GM12878 (cell line): Measurements from ENCODE around the gene MSLN. TPM values are rescaled to one million over a fixed set of nuclear protein-coding genes. Genes with fewer than 3 reads are reported as not detected.

Experiments used
- ASH2L ChIP-seq: fragments of 300-600, 200-600 bp; sonication (generic); IDR thresholded peaks from 2 replicates; pipeline ENCODE4 v1.6.1; 2017; ENCODE audit warnings: low read depth, mild to moderate bottlenecking, borderline replicate concordance
- BHLHE40 ChIP-seq, 2 experiments: fragments of 450-650 bp in 1 of 2; IDR thresholded peaks; 2 replicates each; pipeline ENCODE4 v1.6.1; 2011 to 2017; ENCODE audit warnings: low read depth in 2 of 2, borderline replicate concordance in 1 of 2, improper control_type of control experiment in 1 of 2, low read length in 1 of 2, mild to moderate bottlenecking in 1 of 2
- CBX3 ChIP-seq: fragments of 200-600 bp; sonication (generic); IDR thresholded peaks from 2 replicates; pipeline ENCODE4 v1.6.1; 2016; ENCODE audit warnings: low read depth, borderline replicate concordance
- CHD2 ChIP-seq: IDR thresholded peaks from 2 replicates; pipeline ENCODE4 v1.6.1; 2011; ENCODE audit warnings: low read depth, low read length, improper control_type of control experiment, borderline replicate concordance
- E2F4 ChIP-seq: IDR thresholded peaks from 2 replicates; pipeline ENCODE4 v1.6.1; 2012; ENCODE audit warnings: low read depth, low read length, improper control_type of control experiment
- E2F8 ChIP-seq: fragments of 450-650 bp; IDR thresholded peaks from 2 replicates; pipeline ENCODE4 v1.6.1; 2018; ENCODE audit warnings: mild to moderate bottlenecking, low read depth, moderate library complexity; ENCODE audit not compliant: partially characterized antibody
- E4F1 ChIP-seq: fragments of 450-650 bp; IDR thresholded peaks from 2 replicates; pipeline ENCODE4 v1.6.1; 2018; ENCODE audit warnings: borderline replicate concordance, mild to moderate bottlenecking; ENCODE audit not compliant: partially characterized antibody
- EZH2 ChIP-seq: IDR thresholded peaks from 2 replicates; pipeline ENCODE4 v1.6.1; 2012; ENCODE audit warnings: low read depth, mild to moderate bottlenecking, control low read depth, inconsistent platforms, low read length, borderline replicate concordance; ENCODE audit not compliant: control insufficient read depth
- HDAC6 ChIP-seq: fragments of 200-600 bp; sonication (generic); IDR thresholded peaks from one replicate; pipeline ENCODE4 v1.8.0; 2017; ENCODE audit warnings: antibody characterized with exemption; ENCODE audit not compliant: unreplicated experiment
- MEF2A ChIP-seq: IDR thresholded peaks from 2 replicates; pipeline ENCODE4 v1.6.1; 2011; ENCODE audit warnings: low read depth, mild to moderate bottlenecking, low read length, moderate library complexity; ENCODE audit not compliant: insufficient read depth
- NBN ChIP-seq: fragments of 450-650 bp; IDR thresholded peaks from 2 replicates; pipeline ENCODE4 v1.6.1; 2016
- NFYA ChIP-seq: IDR thresholded peaks from 2 replicates; pipeline ENCODE4 v1.6.1; 2011; ENCODE audit warnings: low read depth, mild to moderate bottlenecking, low read length, improper control_type of control experiment, borderline replicate concordance
- PKNOX1 ChIP-seq: fragments of 450-650 bp; IDR thresholded peaks from 2 replicates; pipeline ENCODE4 v1.6.1; 2016; ENCODE audit warnings: mild to moderate bottlenecking
- POU2F2 ChIP-seq: IDR thresholded peaks from 3 replicates; pipeline ENCODE4 v1.6.1; 2011; ENCODE audit warnings: low read depth, mild to moderate bottlenecking, low read length, borderline replicate concordance
- RCOR1 ChIP-seq: conservative IDR thresholded peaks from 2 replicates; pipeline ENCODE4 v1.6.1; 2012; ENCODE audit warnings: low read depth, low read length, improper control_type of control experiment
- RELA ChIP-seq: fragments of 450-650 bp; IDR thresholded peaks from 2 replicates; pipeline ENCODE4 v1.8.0; 2014; ENCODE audit warnings: borderline replicate concordance; ENCODE audit not compliant: partially characterized antibody
- TARDBP ChIP-seq: IDR thresholded peaks from 2 replicates; pipeline ENCODE4 v1.6.1; 2016; ENCODE audit warnings: borderline replicate concordance
- TCF3 ChIP-seq: IDR thresholded peaks from 2 replicates; pipeline ENCODE4 v1.6.1; 2012; ENCODE audit warnings: low read depth, mild to moderate bottlenecking, low read length, borderline replicate concordance; ENCODE audit not compliant: insufficient read depth
- polyA plus RNA-seq, 11 experiments: library from polyadenylated mRNA; depleted of rRNA in 4 of 11; unstranded in 6 of 11; stranded (reverse) in 5 of 11; fragments of >200 nt; fragmentation: Nextera tagmentation in 4 of 11; fragmentation: Illumina TruSeq in 1 of 11; extraction: Ambion mirVana in 4 of 11; extraction: Trizol in 1 of 11; gene quantifications; 1 replicate in 1 of 11; 2 replicates in 10 of 11; pipeline versions ENCODE4 v1.2.1 to v1.2.3, GENCODE V29; 2011 to 2016; ENCODE audit warnings: inconsistent platforms in 2 of 11, missing spikeins in 2 of 11, low read depth in 1 of 11
- total RNA-seq, 4 experiments: library from RNA; depleted of rRNA in 3 of 4; stranded (reverse); fragments of >200 nt in 3 of 4; fragmentation: Illumina TruSeq in 1 of 4; extraction: Trizol in 1 of 4; gene quantifications; 2 replicates each; pipeline versions ENCODE4 v1.2.1 to v1.2.3, GENCODE V29; 2013 to 2021

Gene MSLN
- total and polyA plus RNA-seq, 10 of the 15 experiments (the other 5 are each of a cell fraction or from before 2014, with no cell fraction given): 0.08 TPM; not detected in 9

- TF ChIP-seq BHLHE40 (IDR thresholded peaks at IDR 0.05; ENCODE audit: borderline replicate concordance in 1 of 2, low read depth in 2 of 2, low read length in 1 of 2): peak; percentile 94 to 99
- peak; percentile 78 for TF ChIP-seq TCF3
- TF ChIP-seq POU2F2: 0 out of 3 replicates have a peak, but pooled peaks have one; percentile 18
- TF ChIP-seq CBX3: no peak
- 0 out of 2 replicates have a peak, but pooled peaks have one; percentile 43 for TF ChIP-seq TARDBP
- no peak for TF ChIP-seq EZH2
- no peak for TF ChIP-seq E2F8
- no peak for TF ChIP-seq ASH2L
- TF ChIP-seq RELA: peak; percentile 71
- TF ChIP-seq NBN: no peak
- TF ChIP-seq E4F1: peak; percentile 68
- no peak for TF ChIP-seq MEF2A
- TF ChIP-seq NFYA: no peak
- no peak for TF ChIP-seq E2F4
- TF ChIP-seq HDAC6: no peak
- peak; percentile 55 for TF ChIP-seq PKNOX1
- no peak for TF ChIP-seq CHD2
- 0 out of 2 replicates have a peak, but pooled peaks have one; percentile 47 for TF ChIP-seq RCOR1
Observed at GRCh38 chr16:720990-721764, 39.4 kb upstream of the MSLN start, which contains the start of gene ANTKMT (continued).
